Peyer's patch (tissue), 4 donors: ENCODE results near the gene PERCC1.

Source experiments
- CTCF ChIP-seq, 6 experiments: fragments of 450-650 bp in 4 of 6; fragments of 200-600 bp in 2 of 6; sonication (generic) in 1 of 6; IDR thresholded peaks; one replicate each; pipeline ENCODE4 v1.5.1; 2017 to 2019; ENCODE audit warnings: antibody characterized with exemption in 6 of 6, mild to moderate bottlenecking in 3 of 6, moderate library complexity in 1 of 6
- POLR2A ChIP-seq, 2 donors: fragments of 450-650 bp; IDR thresholded peaks; one replicate each; pipeline ENCODE4 v1.5.1; 2017; ENCODE audit warnings: antibody characterized with exemption in 2 of 2, mild to moderate bottlenecking in 2 of 2, moderate library complexity in 2 of 2

- TF ChIP-seq CTCF (IDR thresholded peaks at IDR 0.05) (no peak), POLR2A (IDR thresholded peaks at IDR 0.05) (no peak)
Measured at GRCh38 chr16:1439058-1439698, 8.3 kb downstream of the PERCC1 start.
